K562 (cell line): ENCODE measurements around the gene TM7SF3. TPM values are rescaled to one million over a fixed set of nuclear protein-coding genes. Genes with fewer than 3 reads are reported as not detected.

Experiments
- BRCA1 ChIP-seq, 2 experiments: fragments of 450-650 bp in 1 of 2; sonication (generic) in 1 of 2; formaldehyde crosslinking in 1 of 2; IDR thresholded peaks; 2 replicates each; pipeline versions ENCODE4 v1.5.0 to v1.6.1; 2017 to 2020; ENCODE audit warnings: mild to moderate bottlenecking in 1 of 2, missing genetic modification reagents in 1 of 2
- DEAF1 ChIP-seq: fragments of 450-650 bp; formaldehyde crosslinking; IDR thresholded peaks from 2 replicates; pipeline ENCODE4 v1.4.0; 2020; ENCODE audit warnings: mild to moderate bottlenecking, moderate library complexity
- E2F3 ChIP-seq: fragments of 250-450 bp; sonication (Bioruptor Pico); IDR thresholded peaks from 2 replicates; pipeline ENCODE4 v1.4.0; 2020; ENCODE audit warnings: mild to moderate bottlenecking
- ESRRB ChIP-seq: fragments of 250-450 bp; sonication (Bioruptor Pico); IDR thresholded peaks from 2 replicates; pipeline ENCODE4 v1.5.0; 2020; ENCODE audit warnings: mild to moderate bottlenecking, moderate library complexity, borderline replicate concordance
- EZH2 ChIP-seq: IDR thresholded peaks from 2 replicates; pipeline ENCODE4 v1.6.1; 2012; ENCODE audit warnings: low read depth, mild to moderate bottlenecking, inconsistent platforms, low read length, borderline replicate concordance
- FOXK1 ChIP-seq: sonication (generic); formaldehyde crosslinking; IDR thresholded peaks from 2 replicates; pipeline ENCODE4 v1.8.0; 2022; ENCODE audit warnings: missing genetic modification reagents, mild to moderate bottlenecking, borderline replicate concordance
- HOXB6 ChIP-seq: fragments of 250-450 bp; sonication (Bioruptor Pico); IDR thresholded peaks from 2 replicates; pipeline ENCODE4 v1.5.1; 2022; ENCODE audit warnings: mild to moderate bottlenecking, borderline replicate concordance
- PTRF ChIP-seq: fragments of 450-650 bp; IDR thresholded peaks from 2 replicates; pipeline ENCODE4 v1.6.1; 2016; ENCODE audit warnings: mild to moderate bottlenecking, missing genetic modification characterization, missing compliant biosample characterization
- SRF ChIP-seq, 2 experiments: fragments of 250-450, 450-650 bp in 1 of 2; sonication (Bioruptor Pico) in 1 of 2; sonication (generic) in 1 of 2; formaldehyde crosslinking; IDR thresholded peaks; 2 replicates each; pipeline versions ENCODE4 v1.5.0 to v1.5.1; 2020 to 2022; ENCODE audit warnings: mild to moderate bottlenecking in 1 of 2, missing genetic modification reagents in 1 of 2
- TOE1 ChIP-seq, 2 experiments: fragments of 450-650 bp in 1 of 2; sonication (generic) in 1 of 2; formaldehyde crosslinking in 1 of 2; IDR thresholded peaks; 2 replicates each; pipeline versions ENCODE4 v1.7.1 to v1.8.0; 2016 to 2022; ENCODE audit warnings: borderline replicate concordance in 2 of 2, mild to moderate bottlenecking in 2 of 2, antibody characterized with exemption in 1 of 2, inconsistent platforms in 1 of 2, low read depth in 1 of 2, missing genetic modification reagents in 1 of 2, moderate library complexity in 1 of 2
- ZBTB8A ChIP-seq: fragments of 450-650 bp; IDR thresholded peaks from 2 replicates; pipeline ENCODE4 v1.6.1; 2018; ENCODE audit warnings: mild to moderate bottlenecking, moderate library complexity; ENCODE audit not compliant: partially characterized antibody
- ZNF316 ChIP-seq: fragments of 450-650 bp; IDR thresholded peaks from 2 replicates; pipeline ENCODE4 v1.6.1; 2016
- ZNF407 ChIP-seq: fragments of 450-650 bp; IDR thresholded peaks from 2 replicates; pipeline ENCODE4 v1.6.1; 2016; ENCODE audit warnings: low read depth
- ZNF583 ChIP-seq: fragments of 250-450 bp; sonication (Bioruptor Pico); IDR thresholded peaks from 2 replicates; pipeline ENCODE4 v1.4.0; 2020
- ZNF644 ChIP-seq: fragments of 200-800 bp; sonication (Bioruptor generic); IDR thresholded peaks from 2 replicates; pipeline ENCODE4 v1.6.1; 2016; ENCODE audit warnings: low read depth, missing genetic modification characterization, missing compliant biosample characterization
- polyA plus RNA-seq, 8 experiments: library from polyadenylated mRNA; depleted of rRNA in 4 of 8; stranded (reverse) in 5 of 8; unstranded in 3 of 8; fragments of >200 nt; fragmentation: Nextera tagmentation in 2 of 8; fragmentation: Illumina TruSeq in 1 of 8; extraction: Ambion mirVana in 2 of 8; extraction: Trizol in 1 of 8; gene quantifications; 2 replicates each; pipeline versions ENCODE4 v1.2.1 to v1.2.3, GENCODE V29; 2011 to 2014; ENCODE audit warnings: inconsistent platforms in 1 of 8, missing spikeins in 1 of 8
- total RNA-seq, 7 experiments: library from RNA; depleted of rRNA in 6 of 7; stranded (reverse); fragments of >200 nt in 6 of 7; fragmentation: Illumina TruSeq in 2 of 7; extraction: Trizol in 2 of 7; gene quantifications; 2 replicates each; pipeline versions ENCODE4 v1.2.1 to v1.2.3, GENCODE V29; 2011 to 2021; ENCODE audit warnings: low replicate concordance in 1 of 7
- TF ChIP-seq, protein P1 (sequence below): IDR thresholded peaks from 3 replicates; pipeline ENCODE4 v1.6.1; 2011; ENCODE audit warnings: borderline replicate concordance, mild to moderate bottlenecking; ENCODE audit not compliant: insufficient read length, insufficient read depth

TM7SF3 gene
- total and polyA plus RNA-seq, 9 of the 15 experiments (the other 6 are each of a cell fraction or from before 2014, with no cell fraction given): 9.3 to 90.4 (median 24.8) TPM

GRCh38 chr12:27014085-27014858 is at the start of gene TM7SF3 (continued):
- TF ChIP-seq FOXK1 (CRISPR knock-in tag) (no peak), SRF (CRISPR knock-in tag; IDR thresholded peaks at IDR 0.05) (no peak), ZNF407 (no peak), ZBTB8A (no peak), BRCA1 (IDR thresholded peaks at IDR 0.05) (no peak), BRCA1 (CRISPR knock-in tag; IDR thresholded peaks at IDR 0.05) (no peak), ZNF583 (CRISPR knock-in tag) (no peak), ZNF316 (no peak), DEAF1 (CRISPR knock-in tag) (peak; percentile 89), E2F3 (CRISPR knock-in tag) (peak; percentile 81; the same call in 1 of the 2 replicates), ZNF644 (0 out of 2 replicates have a peak, but pooled peaks have one; percentile 33), HOXB6 (CRISPR knock-in tag) (no peak), ESRRB (CRISPR knock-in tag) (no peak), EZH2 (no peak), PTRF (tag) (no peak), TOE1 (IDR thresholded peaks at IDR 0.05; ENCODE audit: borderline replicate concordance) (no peak), TOE1 (CRISPR knock-in tag; IDR thresholded peaks at IDR 0.05; ENCODE audit: borderline replicate concordance, low read depth) (no peak)
- TF ChIP-seq, protein P1, sequence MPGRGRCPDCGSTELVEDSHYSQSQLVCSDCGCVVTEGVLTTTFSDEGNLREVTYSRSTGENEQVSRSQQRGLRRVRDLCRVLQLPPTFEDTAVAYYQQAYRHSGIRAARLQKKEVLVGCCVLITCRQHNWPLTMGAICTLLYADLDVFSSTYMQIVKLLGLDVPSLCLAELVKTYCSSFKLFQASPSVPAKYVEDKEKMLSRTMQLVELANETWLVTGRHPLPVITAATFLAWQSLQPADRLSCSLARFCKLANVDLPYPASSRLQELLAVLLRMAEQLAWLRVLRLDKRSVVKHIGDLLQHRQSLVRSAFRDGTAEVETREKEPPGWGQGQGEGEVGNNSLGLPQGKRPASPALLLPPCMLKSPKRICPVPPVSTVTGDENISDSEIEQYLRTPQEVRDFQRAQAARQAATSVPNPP: no peak
